Activated CD8-positive, alpha-beta memory T cell treated with anti-CD3 and anti-CD28 coated beads for 36 hours (primary cell): ENCODE data around the gene SPEF1. TPM values are rescaled to one million over a fixed set of nuclear protein-coding genes. Genes with fewer than 3 reads are reported as not detected.

Experiments used
- CTCF ChIA-PET: fragments of 350-600 bp; sonication (Branson Sonifier 250); formaldehyde crosslinking; loops from one replicate; lab custom pipeline; 2021; ENCODE audit warnings: antibody characterized with exemption; lab: Charles Lee
- POLR2A ChIA-PET: fragments of 350-600 bp; sonication (Branson Sonifier 250); formaldehyde crosslinking; loops from one replicate; lab custom pipeline; 2021; ENCODE audit warnings: antibody characterized with exemption; lab: Charles Lee
- total RNA-seq, 2 experiments: library from RNA; stranded (reverse); gene quantifications; one replicate each; pipeline ENCODE4 v1.2.3, GENCODE V29; 2021

The SPEF1 gene
- total RNA-seq, 2 experiments from 2014 or later, result 0.10 TPM; not detected in 1

DNA sequence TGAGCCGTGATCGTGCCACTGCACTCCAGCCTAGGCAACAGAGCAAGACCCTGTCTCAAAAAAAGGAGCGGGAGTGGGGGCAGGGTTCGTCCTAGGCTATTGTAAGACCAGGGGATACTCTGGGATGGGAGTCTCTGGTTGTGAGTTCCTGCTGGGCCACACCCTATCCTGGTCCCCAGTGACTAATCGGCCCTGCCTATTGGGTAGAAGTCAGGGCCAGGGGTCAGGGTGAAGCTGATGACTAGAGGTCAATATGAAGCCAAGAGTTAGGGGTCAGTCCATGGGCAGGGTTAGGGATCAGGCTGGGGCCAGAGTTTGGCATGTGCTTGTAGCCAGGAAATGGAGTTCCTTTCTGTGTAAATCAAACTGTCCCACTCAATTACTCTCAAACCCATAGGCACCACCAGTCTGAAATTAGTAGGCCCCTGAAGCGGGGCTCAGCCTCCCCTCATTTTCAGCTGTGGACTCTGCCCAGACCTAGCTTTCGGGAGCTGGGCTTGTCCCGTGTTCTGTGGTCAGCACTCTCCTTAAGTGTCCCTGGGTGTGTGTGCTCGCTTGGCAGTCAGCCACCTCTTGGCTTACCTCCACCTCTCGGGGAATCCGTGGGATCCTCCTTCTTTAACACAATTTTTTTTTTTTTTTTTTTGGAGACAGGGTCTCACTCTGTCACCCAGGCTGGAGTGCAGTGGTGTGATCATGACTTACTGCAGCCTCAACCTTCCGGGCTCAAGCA lies 47.0 kb downstream of the SPEF1 start:
- CTCF ChIA-PET, result interaction anchor here (1.0 to 1.2 kb wide), 3 partner anchors 10 to 57 kb away, joined by 3 read pairs; no protein-coding TSS in a partner anchor
- POLR2A ChIA-PET, result no interaction called here

DNA sequence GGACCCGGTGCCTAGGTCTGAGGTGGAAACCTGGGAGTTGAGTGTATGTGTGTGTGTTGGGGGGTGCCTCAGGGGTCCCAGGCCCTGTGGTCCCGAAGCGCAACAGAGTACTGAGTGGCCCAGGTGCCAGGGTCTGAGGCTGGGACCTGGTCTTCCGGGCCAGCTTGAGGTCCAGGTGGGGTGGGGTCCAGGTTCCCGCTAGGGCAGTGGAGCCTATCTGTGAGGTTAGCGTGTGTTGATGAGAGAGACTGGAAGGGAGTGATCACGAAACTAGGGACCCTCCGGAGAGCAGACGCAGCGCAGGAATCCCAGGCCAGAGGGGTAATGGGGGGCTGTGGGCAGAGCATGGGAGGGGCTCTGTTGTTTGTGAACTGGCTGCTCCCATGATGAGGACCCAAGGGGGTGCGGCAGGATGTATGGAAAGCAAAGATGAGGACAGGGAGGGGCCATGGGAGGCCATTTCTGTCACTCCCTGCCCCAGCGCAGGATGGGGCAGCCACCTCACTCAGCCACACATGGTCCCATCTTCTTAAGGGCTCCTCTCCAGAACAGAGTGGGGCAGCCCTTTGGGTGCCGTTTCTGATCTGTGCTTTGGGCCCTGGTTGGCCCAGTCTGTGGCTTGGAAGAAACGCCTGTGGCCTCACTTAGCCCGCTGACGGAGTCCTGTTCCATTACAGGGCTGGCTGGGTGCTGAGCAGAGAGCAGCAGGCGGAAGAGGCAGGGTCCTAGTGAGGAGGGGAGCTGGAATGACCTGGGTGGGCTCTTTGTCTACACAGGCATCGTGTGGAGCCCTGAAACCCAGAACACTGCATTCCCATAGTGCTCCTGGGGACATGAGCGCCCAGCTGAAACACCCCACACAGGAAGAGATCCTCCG lies 47.9 kb downstream of the SPEF1 start:
- CTCF ChIA-PET, result interaction anchor here (1.2 kb wide), 1 partner anchor 56 kb away, joined by 3 read pairs; no protein-coding TSS in a partner anchor
- POLR2A ChIA-PET, result no interaction called here

GRCh38 chr20:3732327-3733118 lies 48.7 kb downstream of the SPEF1 start, which contains the start of gene HSPA12B:
Gene HSPA12B, plus strand, starts transcription at chr20:3732685. Its CDS starts 5,990 bp downstream, at chr20:3738675.
- ChIA-PET POLR2A (no interaction called here), CTCF (no interaction called here)

GRCh38 chr20:3731944-3732326 lies 49.3 kb downstream of the SPEF1 start:
- CTCF ChIA-PET, result interaction anchor here (0.6 kb wide), 1 partner anchor 61 kb away, joined by 3 read pairs; no protein-coding TSS in a partner anchor
- POLR2A ChIA-PET, result no interaction called here

GRCh38 chr20:3730803-3731672 lies 50.2 kb downstream of the SPEF1 start:
- POLR2A ChIA-PET, result no interaction called here
- CTCF ChIA-PET, result interaction anchor here (1.9 kb wide), 1 partner anchor 20 kb away, joined by 7 read pairs; no protein-coding TSS in a partner anchor

DNA sequence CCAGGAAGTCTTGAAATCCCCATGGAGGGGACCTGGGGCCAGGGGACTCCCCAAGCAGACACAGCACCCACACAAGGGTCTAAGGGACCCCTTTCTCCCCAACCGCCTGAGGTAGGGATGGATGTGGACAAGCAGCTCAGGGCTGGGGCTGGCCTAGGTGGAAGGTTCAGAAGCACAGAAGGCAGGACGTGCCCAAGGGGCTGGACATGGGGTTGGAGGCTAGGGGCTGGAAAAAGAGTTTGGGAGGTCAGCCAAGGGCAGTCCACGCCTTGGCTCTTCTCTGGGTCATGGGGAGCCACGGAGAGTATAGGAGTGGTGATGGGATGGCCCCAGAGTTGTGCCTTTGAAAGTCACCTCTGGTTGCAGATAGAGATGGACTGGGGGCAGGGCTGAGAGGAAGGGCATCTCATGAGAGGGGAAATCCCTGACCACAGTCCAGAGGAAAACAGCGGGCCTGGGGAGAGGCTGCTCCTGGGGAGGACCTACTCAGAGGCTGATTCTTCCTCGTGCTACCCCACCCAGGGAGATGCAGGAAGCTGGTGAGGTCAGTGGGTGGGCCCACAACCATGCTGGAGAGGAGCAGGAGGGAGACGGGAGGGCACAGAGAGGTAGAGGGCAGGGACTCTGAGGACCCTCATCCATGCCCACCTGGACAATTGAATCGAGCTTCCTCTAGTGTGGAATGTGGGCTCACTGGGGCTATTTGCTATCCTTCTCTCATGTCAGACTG lies 51.3 kb downstream of the SPEF1 start:
- ChIA-PET POLR2A (no interaction called here), CTCF (interaction anchor here (1.9 kb wide), 1 partner anchor 19 kb away, joined by 7 read pairs; no protein-coding TSS in a partner anchor)

DNA sequence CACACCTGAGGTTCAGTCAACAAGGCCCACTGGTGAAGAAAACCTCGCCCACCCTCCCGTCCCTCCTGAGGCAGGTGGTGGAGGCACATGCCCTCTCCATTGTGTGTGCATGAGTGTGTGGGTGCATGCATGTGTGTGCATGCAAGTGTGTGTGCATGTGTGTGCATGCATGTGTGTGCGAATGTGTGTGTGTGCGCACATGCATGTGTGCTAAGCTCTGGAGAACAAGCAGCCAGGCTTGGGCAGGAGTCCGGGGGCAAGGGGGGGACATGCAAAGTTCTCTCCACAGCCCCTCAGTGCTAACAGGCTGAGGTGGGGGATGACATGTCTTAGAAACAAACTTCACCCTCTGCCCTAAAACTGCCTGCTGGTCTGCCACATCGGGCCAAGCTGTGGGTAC lies 51.9 kb downstream of the SPEF1 start:
- POLR2A ChIA-PET, result no interaction called here
- CTCF ChIA-PET, result interaction anchor here (1.9 kb wide), 1 partner anchor 19 kb away, joined by 7 read pairs; no protein-coding TSS in a partner anchor

DNA sequence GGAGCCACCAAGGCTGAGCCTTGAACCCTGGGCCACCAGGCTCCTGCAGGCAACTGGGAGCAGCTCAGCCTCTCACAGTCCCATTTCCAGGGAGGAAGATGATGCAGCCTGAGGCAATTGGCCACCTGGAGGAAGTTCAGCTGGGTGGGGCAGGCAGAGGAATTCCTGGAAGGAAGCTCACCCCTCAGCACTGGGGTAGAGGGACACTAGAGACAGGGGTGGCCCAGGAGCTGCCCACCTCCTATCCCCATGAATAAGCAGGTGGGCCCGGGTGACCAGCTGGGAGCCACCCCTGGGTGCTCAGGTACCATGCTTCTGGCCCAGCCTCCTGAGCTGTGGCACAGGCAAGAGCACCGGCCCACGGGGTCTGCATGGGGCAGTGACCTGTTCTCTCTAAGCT lies 52.4 kb downstream of the SPEF1 start:
- ChIA-PET POLR2A (no interaction called here), CTCF (no interaction called here)

DNA sequence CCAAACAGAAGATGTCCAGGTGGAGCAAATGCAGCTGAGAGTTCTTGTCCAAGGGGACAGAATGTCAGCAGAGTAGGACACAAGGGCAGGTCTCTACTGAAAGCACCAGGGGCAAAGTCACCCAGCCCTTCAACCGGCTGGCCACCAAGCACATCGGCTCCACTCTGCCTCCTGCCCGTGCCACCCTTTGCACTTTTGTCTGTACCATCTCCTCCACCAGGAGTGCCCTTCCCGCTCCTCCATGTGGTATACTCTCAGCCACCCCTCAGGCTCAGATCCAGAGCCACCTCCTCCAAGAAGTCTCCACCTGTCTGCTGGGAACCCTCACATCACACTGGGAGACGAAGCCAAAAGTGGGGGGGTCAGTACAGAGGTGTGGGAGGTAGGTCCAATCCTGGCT lies 52.9 kb downstream of the SPEF1 start:
- CTCF ChIA-PET, result interaction anchor here (1.7 kb wide), 1 partner anchor 18 kb away, joined by 7 read pairs; no protein-coding TSS in a partner anchor

More for the DNA sequence above, 52.9 kb downstream of the SPEF1 start:
- POLR2A ChIA-PET, result no interaction called here

Other genes with a start within 250 kb of the SPEF1 start
- gene GFRA4, start 118.0 kb downstream of the SPEF1 start, total RNA-seq, result not detected
- not detected for gene ADAM33, start 99.4 kb downstream of the SPEF1 start, total RNA-seq
- gene SIGLEC1, start 68.8 kb downstream of the SPEF1 start, total RNA-seq, result not detected
- not detected for gene HSPA12B, start 48.8 kb downstream of the SPEF1 start, total RNA-seq
- 10 to 100 TPM; 72.3 to 72.4 TPM for gene ADISSP, start 13.7 kb downstream of the SPEF1 start, total RNA-seq
- gene CENPB, start 5.3 kb upstream of the SPEF1 start, total RNA-seq, result 10 to 100 TPM; 65.5 to 68.2 TPM
- gene CDC25B, start 14.9 kb upstream of the SPEF1 start, total RNA-seq, result 10 to 100 TPM; 58.6 to 58.8 TPM
- gene AP5S1, start 39.1 kb upstream of the SPEF1 start, total RNA-seq, result 10 to 100 TPM; 13.6 to 15.2 TPM
- 10 to 100 TPM; 32.4 to 33.0 TPM for gene MAVS, start 65.4 kb upstream of the SPEF1 start, total RNA-seq
- 10 to 100 TPM; 55.0 to 55.1 TPM for gene PANK2, start 107.9 kb upstream of the SPEF1 start, total RNA-seq
- gene RNF24, start 234.1 kb upstream of the SPEF1 start, total RNA-seq, result 10 to 100 TPM; 13.8 to 15.0 TPM